SK-N-SH (cell line): ENCODE results near the gene RAPGEF1. TPM values are rescaled to one million over a fixed set of nuclear protein-coding genes. Genes with fewer than 3 reads are reported as not detected.

Experiments
- CTCF ChIA-PET: fragments of 300-600, 350-600 bp; formaldehyde crosslinking; extraction: SDS; loops from one replicate; lab custom pipeline; 2021; lab: Yijun Ruan, JAX
- POLR2A ChIA-PET: fragments of 350-600 bp; sonication (Branson Sonifier 250); formaldehyde crosslinking; extraction: SDS; loops from one replicate; lab custom pipeline; 2020; ENCODE audit warnings: antibody characterized with exemption, inconsistent platforms; lab: Yijun Ruan, JAX
- DNase-seq: peaks from one replicate; pipeline ENCODE4 v3.0.0; 2012
- H2AFZ ChIP-seq: fragments of 200-600 bp; sonication (generic); 2 replicates; pipeline ENCODE4 v1.8.1; 2016; ENCODE audit warnings: antibody characterized with exemption, mild to moderate bottlenecking, low read depth
- H3F3A ChIP-seq: fragments of 200-600 bp; sonication (generic); replicated peaks from 2 replicates; pipeline ENCODE3; 2016; ENCODE audit warnings: antibody characterized with exemption, mild to moderate bottlenecking; ENCODE audit not compliant: insufficient read depth
- H3K27ac ChIP-seq, 2 experiments: fragments of 200-500 bp in 1 of 2; fragments of 200-600 bp in 1 of 2; sonication (Bioruptor generic) in 1 of 2; sonication (generic), shearing (Covaris generic) in 1 of 2; 2 replicates each; pipeline versions ENCODE4 v1.5.1 to v1.6.1; 2014 to 2016; ENCODE audit warnings: low read depth in 2 of 2, inconsistent platforms in 1 of 2, low read length in 1 of 2, mild to moderate bottlenecking in 1 of 2, mixed read lengths in 1 of 2
- H3K27me3 ChIP-seq: fragments of 200-600 bp; sonication (generic), shearing (Covaris generic); 2 replicates; pipeline ENCODE4 v1.6.1; 2016; ENCODE audit warnings: mixed run types; ENCODE audit not compliant: insufficient read depth
- H3K36me3 ChIP-seq, 2 experiments: fragments of 200-500 bp in 1 of 2; fragments of 200-600 bp in 1 of 2; sonication (Bioruptor generic) in 1 of 2; sonication (generic) in 1 of 2; replicated peaks in 1 of 2; 2 replicates each; pipeline versions ENCODE3 to v1.5.1; 2014 to 2016; ENCODE audit warnings: low read length in 1 of 2, mild to moderate bottlenecking in 1 of 2; ENCODE audit not compliant: insufficient read depth in 2 of 2, control insufficient read depth in 1 of 2
- H3K4me1 ChIP-seq, 2 experiments: fragments of 200-500 bp in 1 of 2; fragments of 200-600 bp in 1 of 2; sonication (Bioruptor generic) in 1 of 2; sonication (generic), shearing (Covaris generic) in 1 of 2; 2 replicates each; pipeline versions ENCODE4 v1.5.1 to v1.6.1; 2014 to 2016; ENCODE audit warnings: low read depth in 1 of 2, low read length in 1 of 2, mixed run types in 1 of 2; ENCODE audit not compliant: insufficient read depth in 2 of 2, control insufficient read depth in 1 of 2
- H3K4me2 ChIP-seq: fragments of 200-600 bp; sonication (generic), shearing (Covaris generic); 2 replicates; pipeline ENCODE4 v1.6.1; 2017; ENCODE audit warnings: mixed run types
- H3K4me3 ChIP-seq, 2 experiments: fragments of 200-500 bp in 1 of 2; fragments of 200-600 bp in 1 of 2; sonication (Bioruptor generic) in 1 of 2; sonication (generic), shearing (Covaris generic) in 1 of 2; 2 replicates each; pipeline versions ENCODE4 v1.5.1 to v1.8.1; 2014 to 2016; ENCODE audit warnings: low read depth in 2 of 2, inconsistent platforms in 1 of 2, low read length in 1 of 2, mild to moderate bottlenecking in 1 of 2, mixed read lengths in 1 of 2, moderate library complexity in 1 of 2
- H3K79me2 ChIP-seq: fragments of 200-600 bp; sonication (generic); 2 replicates; pipeline ENCODE4 v1.8.1; 2017; ENCODE audit warnings: mild to moderate bottlenecking; ENCODE audit not compliant: insufficient read depth
- H3K9ac ChIP-seq: fragments of 200-600 bp; sonication (generic); 2 replicates; pipeline ENCODE4 v1.6.1; 2017; ENCODE audit warnings: mixed run types
- H3K9me2 ChIP-seq: fragments of 200-600 bp; sonication (generic); 2 replicates; pipeline ENCODE4 v1.6.1; 2017; ENCODE audit warnings: mixed run types
- H3K9me3 ChIP-seq: fragments of 200-600 bp; sonication (generic); 2 replicates; pipeline ENCODE4 v1.6.1; 2017; ENCODE audit warnings: mixed run types, mild to moderate bottlenecking, moderate library complexity
- H4K20me1 ChIP-seq: fragments of 200-600 bp; sonication (generic); 2 replicates; pipeline ENCODE4 v1.6.1; 2017; ENCODE audit warnings: mild to moderate bottlenecking, mixed run types; ENCODE audit not compliant: insufficient read depth
- ELF1 ChIP-seq: IDR thresholded peaks from 2 replicates; pipeline ENCODE4 v1.4.0; 2012
- EP300 ChIP-seq, 2 experiments: IDR thresholded peaks; 2 replicates each; pipeline versions ENCODE4 v1.4.0 to v1.6.1; 2012; ENCODE audit warnings: borderline replicate concordance in 1 of 2, low read depth in 1 of 2, low read length in 1 of 2
- EZH2phosphoT487 ChIP-seq: fragments of 200-600 bp; sonication (generic); IDR thresholded peaks from 2 replicates; pipeline ENCODE4 v1.6.1; 2017; ENCODE audit warnings: low read depth, mixed run types, mild to moderate bottlenecking, antibody characterized with exemption, moderate library complexity, borderline replicate concordance
- FOSL2 ChIP-seq: IDR thresholded peaks from 2 replicates; pipeline ENCODE4 v1.4.0; 2012; ENCODE audit warnings: low read depth, mild to moderate bottlenecking, moderate library complexity, borderline replicate concordance
- FOXM1 ChIP-seq: IDR thresholded peaks from 2 replicates; pipeline ENCODE4 v1.4.0; 2012; ENCODE audit warnings: low read depth, mild to moderate bottlenecking
- GATA2 ChIP-seq: sonication (generic); formaldehyde crosslinking; IDR thresholded peaks from 2 replicates; pipeline ENCODE4 v1.5.0; 2020; ENCODE audit warnings: mild to moderate bottlenecking, missing genetic modification reagents
- MEF2A ChIP-seq: IDR thresholded peaks from 2 replicates; pipeline ENCODE4 v1.4.0; 2012; ENCODE audit warnings: low read depth, borderline replicate concordance
- MXI1 ChIP-seq: IDR thresholded peaks from 2 replicates; pipeline ENCODE4 v1.6.1; 2012; ENCODE audit warnings: mild to moderate bottlenecking, low read depth, low read length, improper control_type of control experiment
- NRF1 ChIP-seq: IDR thresholded peaks from 2 replicates; pipeline ENCODE4 v1.6.1; 2012; ENCODE audit warnings: low read depth, mild to moderate bottlenecking, low read length
- POLR2AphosphoS5 ChIP-seq: IDR thresholded peaks from 2 replicates; pipeline ENCODE4 v1.6.1; 2012; ENCODE audit warnings: low read depth, low read length
- SIN3A ChIP-seq: IDR thresholded peaks from 2 replicates; pipeline ENCODE4 v1.6.1; 2012; ENCODE audit warnings: low read depth, mild to moderate bottlenecking, low read length, moderate library complexity, borderline replicate concordance
- SMC3 ChIP-seq: IDR thresholded peaks from 2 replicates; pipeline ENCODE4 v1.6.1; 2012; ENCODE audit warnings: low read depth, low read length, improper control_type of control experiment
- TAF1 ChIP-seq: IDR thresholded peaks from 2 replicates; pipeline ENCODE4 v1.6.1; 2012; ENCODE audit warnings: low read depth, mild to moderate bottlenecking, low read length, moderate library complexity, borderline replicate concordance
- YY1 ChIP-seq: IDR thresholded peaks from 2 replicates; pipeline ENCODE4 v1.4.0; 2012; ENCODE audit warnings: low read depth, mild to moderate bottlenecking
- WGBS: methylation state at CpG from one replicate; pipeline ENCODE4 v1.1.6; 2017; ENCODE audit warnings: low lambda C conversion rate; 5-methylcytosine and 5-hydroxymethylcytosine counted together
- polyA plus RNA-seq, 3 experiments: library from polyadenylated mRNA; depleted of rRNA; stranded (reverse); fragments of >200 nt; gene quantifications; 2 replicates each; pipeline ENCODE4 v1.2.3, GENCODE V29; 2012
- TF ChIP-seq, protein P1 (sequence below): IDR thresholded peaks from 2 replicates; pipeline ENCODE4 v1.4.0; 2012; ENCODE audit warnings: low read depth
- TF ChIP-seq, protein P2 (sequence below): fragments of 150-350 bp; IDR thresholded peaks from 2 replicates; pipeline ENCODE4 v1.6.1; 2016; ENCODE audit warnings: mild to moderate bottlenecking, low read depth, low read length
- TF ChIP-seq, protein P3 (sequence below): IDR thresholded peaks from 2 replicates; pipeline ENCODE4 v1.6.1; 2012; ENCODE audit warnings: mild to moderate bottlenecking, low read depth, low read length, moderate library complexity
- TF ChIP-seq, protein P4 (sequence below): IDR thresholded peaks from 2 replicates; pipeline ENCODE4 v1.4.0; 2012; ENCODE audit warnings: low read depth, borderline replicate concordance

RAPGEF1 gene
- polyA plus RNA-seq, 1 of the 3 experiments (the other 2 are of a cell fraction), result 26.2 TPM

DNA sequence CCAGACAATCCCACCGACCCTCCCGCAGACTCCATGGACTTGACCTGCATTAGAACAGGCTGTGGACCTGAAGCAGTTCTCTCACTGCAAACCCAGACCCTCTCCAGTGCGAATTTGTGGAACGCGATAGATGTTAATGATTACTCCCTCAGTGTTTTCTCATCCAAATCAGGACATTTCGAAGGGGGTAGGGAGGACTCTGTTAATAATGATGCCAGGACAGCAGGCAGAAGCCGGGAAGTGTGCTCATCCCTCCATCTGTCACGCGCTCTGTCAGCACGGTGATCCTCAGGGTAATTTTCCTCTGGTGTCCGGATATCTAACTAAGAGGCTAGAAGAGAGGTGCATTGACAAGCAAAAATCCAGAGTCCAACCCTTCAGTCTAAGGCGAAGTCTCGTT lies 18.8 kb downstream of the RAPGEF1 start:
- Histone ChIP-seq H3K9me2 (no peaks in the 10 kb centered on the region), H3K9me3 (no peaks in the 10 kb centered on the region), H3K27me3 (no peaks in the 10 kb centered on the region), H3K9ac (no peak overlapping the region), H4K20me1 (peaks cover 32% of the 10 kb centered on the region), H3K4me3 (no peak overlapping the region), H3K27ac (no peak overlapping the region), H3K4me1 (peaks cover 0 to 9% of the 10 kb centered on the region in 2 experiments; a peak in 1 of 4 replicates), H3K36me3 (no peaks in the 10 kb centered on the region), H3K79me2 (peaks cover 77% of the 10 kb centered on the region), H2AFZ (no peak overlapping the region), H3K4me2 (no peak overlapping the region), H3F3A (no peaks in the 10 kb centered on the region)
- ChIA-PET POLR2A (no interaction called here), CTCF (interaction anchor here (2.0 kb wide), 1 partner anchor 11 kb away, joined by 7 read pairs; no protein-coding TSS in a partner anchor)
- 97% methylated on average over 13 of the region's 13 CpGs for WGBS
- no peak for TF ChIP-seq GATA2 (CRISPR knock-in tag)
- TF ChIP-seq, protein P1, sequence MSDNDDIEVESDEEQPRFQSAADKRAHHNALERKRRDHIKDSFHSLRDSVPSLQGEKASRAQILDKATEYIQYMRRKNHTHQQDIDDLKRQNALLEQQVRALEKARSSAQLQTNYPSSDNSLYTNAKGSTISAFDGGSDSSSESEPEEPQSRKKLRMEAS, result no peak
- TF ChIP-seq, protein P2, sequence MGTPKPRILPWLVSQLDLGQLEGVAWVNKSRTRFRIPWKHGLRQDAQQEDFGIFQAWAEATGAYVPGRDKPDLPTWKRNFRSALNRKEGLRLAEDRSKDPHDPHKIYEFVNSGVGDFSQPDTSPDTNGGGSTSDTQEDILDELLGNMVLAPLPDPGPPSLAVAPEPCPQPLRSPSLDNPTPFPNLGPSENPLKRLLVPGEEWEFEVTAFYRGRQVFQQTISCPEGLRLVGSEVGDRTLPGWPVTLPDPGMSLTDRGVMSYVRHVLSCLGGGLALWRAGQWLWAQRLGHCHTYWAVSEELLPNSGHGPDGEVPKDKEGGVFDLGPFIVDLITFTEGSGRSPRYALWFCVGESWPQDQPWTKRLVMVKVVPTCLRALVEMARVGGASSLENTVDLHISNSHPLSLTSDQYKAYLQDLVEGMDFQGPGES, result no peak
- no peak for TF ChIP-seq SIN3A
- no peak for TF ChIP-seq POLR2AphosphoS5
- no peak for TF ChIP-seq YY1
- no peak for TF ChIP-seq FOSL2
- DNase-seq, result no peak

DNA sequence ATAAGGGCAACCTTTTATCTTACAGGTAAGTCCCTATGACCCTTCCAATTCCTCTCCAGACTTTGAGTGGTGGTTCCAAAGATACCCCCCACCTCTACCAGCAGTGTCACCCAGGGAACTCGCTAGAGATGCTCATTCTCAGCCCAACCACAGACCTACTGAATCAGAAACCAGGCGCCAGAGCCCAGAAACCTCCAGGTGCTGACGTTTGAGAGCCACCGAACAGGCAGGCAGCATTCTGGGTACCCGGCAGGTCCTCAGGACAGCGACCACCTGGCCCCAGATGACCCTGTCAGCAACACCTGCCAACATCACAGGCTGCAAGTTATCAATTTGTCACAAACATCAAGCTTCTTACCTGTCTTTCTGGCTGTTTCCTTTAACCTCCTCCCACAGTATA lies 19.5 kb downstream of the RAPGEF1 start:
- CTCF ChIA-PET, result interaction anchor here (1.0 to 1.6 kb wide), 4 partner anchors 19 to 169 kb away, joined by 3 to 9 read pairs (median 3); partner anchors contain the start of gene RAPGEF1
- H4K20me1 ChIP-seq, result peaks cover 32% of the 10 kb centered on the region
- WGBS, result 92% methylated on average over 4 of the region's 6 CpGs
- no peak overlapping the region for H3K27ac ChIP-seq
- TF ChIP-seq EZH2phosphoT487 (no peak), NRF1 (no peak), TAF1 (no peak), EP300 (IDR thresholded peaks at IDR 0.05; ENCODE audit: borderline replicate concordance in 1 of 2, low read depth in 1 of 2, low read length in 1 of 2) (no peak), MXI1 (no peak), SMC3 (no peak), GATA2 (CRISPR knock-in tag) (no peak), POLR2AphosphoS5 (no peak), MEF2A (no peak), ELF1 (no peak), SIN3A (no peak), FOXM1 (no peak)
- TF ChIP-seq, protein P2, result no peak
- TF ChIP-seq, protein P3, sequence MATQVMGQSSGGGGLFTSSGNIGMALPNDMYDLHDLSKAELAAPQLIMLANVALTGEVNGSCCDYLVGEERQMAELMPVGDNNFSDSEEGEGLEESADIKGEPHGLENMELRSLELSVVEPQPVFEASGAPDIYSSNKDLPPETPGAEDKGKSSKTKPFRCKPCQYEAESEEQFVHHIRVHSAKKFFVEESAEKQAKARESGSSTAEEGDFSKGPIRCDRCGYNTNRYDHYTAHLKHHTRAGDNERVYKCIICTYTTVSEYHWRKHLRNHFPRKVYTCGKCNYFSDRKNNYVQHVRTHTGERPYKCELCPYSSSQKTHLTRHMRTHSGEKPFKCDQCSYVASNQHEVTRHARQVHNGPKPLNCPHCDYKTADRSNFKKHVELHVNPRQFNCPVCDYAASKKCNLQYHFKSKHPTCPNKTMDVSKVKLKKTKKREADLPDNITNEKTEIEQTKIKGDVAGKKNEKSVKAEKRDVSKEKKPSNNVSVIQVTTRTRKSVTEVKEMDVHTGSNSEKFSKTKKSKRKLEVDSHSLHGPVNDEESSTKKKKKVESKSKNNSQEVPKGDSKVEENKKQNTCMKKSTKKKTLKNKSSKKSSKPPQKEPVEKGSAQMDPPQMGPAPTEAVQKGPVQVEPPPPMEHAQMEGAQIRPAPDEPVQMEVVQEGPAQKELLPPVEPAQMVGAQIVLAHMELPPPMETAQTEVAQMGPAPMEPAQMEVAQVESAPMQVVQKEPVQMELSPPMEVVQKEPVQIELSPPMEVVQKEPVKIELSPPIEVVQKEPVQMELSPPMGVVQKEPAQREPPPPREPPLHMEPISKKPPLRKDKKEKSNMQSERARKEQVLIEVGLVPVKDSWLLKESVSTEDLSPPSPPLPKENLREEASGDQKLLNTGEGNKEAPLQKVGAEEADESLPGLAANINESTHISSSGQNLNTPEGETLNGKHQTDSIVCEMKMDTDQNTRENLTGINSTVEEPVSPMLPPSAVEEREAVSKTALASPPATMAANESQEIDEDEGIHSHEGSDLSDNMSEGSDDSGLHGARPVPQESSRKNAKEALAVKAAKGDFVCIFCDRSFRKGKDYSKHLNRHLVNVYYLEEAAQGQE, result no peak
- TF ChIP-seq, protein P1, result no peak
- TF ChIP-seq, protein P4, sequence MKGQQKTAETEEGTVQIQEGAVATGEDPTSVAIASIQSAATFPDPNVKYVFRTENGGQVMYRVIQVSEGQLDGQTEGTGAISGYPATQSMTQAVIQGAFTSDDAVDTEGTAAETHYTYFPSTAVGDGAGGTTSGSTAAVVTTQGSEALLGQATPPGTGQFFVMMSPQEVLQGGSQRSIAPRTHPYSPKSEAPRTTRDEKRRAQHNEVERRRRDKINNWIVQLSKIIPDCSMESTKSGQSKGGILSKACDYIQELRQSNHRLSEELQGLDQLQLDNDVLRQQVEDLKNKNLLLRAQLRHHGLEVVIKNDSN, result no peak
- DNase-seq, result no peak
- POLR2A ChIA-PET, result no interaction called here
- H3K9me3 ChIP-seq, result no peaks in the 10 kb centered on the region
- H2AFZ ChIP-seq, result no peak overlapping the region
- H3K9me2 ChIP-seq, result no peaks in the 10 kb centered on the region
- no peaks in the 10 kb centered on the region for H3K27me3 ChIP-seq
- H3K4me2 ChIP-seq, result no peak overlapping the region
- H3K4me3 ChIP-seq, result no peak overlapping the region
- H3K9ac ChIP-seq, result no peak overlapping the region
- peaks cover 0 to 9% of the 10 kb centered on the region in 2 experiments; a peak in 1 of 4 replicates for H3K4me1 ChIP-seq
- H3K36me3 ChIP-seq, result no peaks in the 10 kb centered on the region
- H3F3A ChIP-seq, result no peaks in the 10 kb centered on the region
- peaks cover 75% of the 10 kb centered on the region for H3K79me2 ChIP-seq
